GM12872 (cell line): ENCODE measurements around the gene FBXO27.

Experiments used
- TF ChIP-seq, protein P1 (sequence below): IDR thresholded peaks from 3 replicates; pipeline ENCODE4 v1.5.1; 2011; ENCODE audit warnings: low read depth, mild to moderate bottlenecking, low read length, moderate library complexity; ENCODE audit not compliant: insufficient read depth

Gene FBXO27

DNA sequence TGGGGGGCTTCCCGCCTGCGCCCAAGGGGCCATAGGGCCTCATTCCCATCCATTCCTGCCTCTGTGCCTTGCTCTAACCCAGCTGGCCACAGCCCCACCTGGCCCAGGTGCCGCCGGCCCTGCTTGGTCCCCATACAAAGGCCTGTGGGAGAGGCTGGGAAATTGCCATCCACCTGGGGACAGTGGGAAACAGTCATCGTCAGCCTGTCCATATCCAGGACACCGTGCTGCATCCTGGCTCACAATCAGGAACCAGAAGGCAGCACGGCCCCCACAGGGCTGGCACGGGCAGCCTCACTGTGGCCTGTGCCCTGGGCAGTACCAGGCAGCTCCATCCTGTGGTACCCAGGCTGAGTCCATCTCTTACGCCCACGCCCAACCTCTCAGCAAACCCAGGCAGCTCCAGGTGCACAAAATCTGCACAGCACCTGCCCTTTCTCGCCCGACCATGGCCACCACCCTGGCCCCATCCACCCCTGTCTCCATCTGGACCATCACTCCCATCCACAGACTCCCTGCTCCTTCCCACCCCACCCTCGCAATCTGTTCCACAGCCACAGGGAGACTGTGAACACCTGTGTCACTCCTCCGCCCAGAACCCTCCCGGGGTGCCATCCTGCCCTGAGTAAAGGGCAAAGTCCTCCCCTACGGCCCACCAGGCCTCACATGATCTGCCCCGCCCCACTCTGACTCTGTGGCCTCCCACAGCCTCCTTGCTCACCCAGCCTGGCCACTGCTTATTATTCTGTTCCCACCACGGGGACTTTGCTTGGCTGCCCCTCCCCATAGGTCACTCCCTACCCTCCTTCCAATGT is 21.1 kb upstream of the FBXO27 start:
- TF ChIP-seq, protein P1, sequence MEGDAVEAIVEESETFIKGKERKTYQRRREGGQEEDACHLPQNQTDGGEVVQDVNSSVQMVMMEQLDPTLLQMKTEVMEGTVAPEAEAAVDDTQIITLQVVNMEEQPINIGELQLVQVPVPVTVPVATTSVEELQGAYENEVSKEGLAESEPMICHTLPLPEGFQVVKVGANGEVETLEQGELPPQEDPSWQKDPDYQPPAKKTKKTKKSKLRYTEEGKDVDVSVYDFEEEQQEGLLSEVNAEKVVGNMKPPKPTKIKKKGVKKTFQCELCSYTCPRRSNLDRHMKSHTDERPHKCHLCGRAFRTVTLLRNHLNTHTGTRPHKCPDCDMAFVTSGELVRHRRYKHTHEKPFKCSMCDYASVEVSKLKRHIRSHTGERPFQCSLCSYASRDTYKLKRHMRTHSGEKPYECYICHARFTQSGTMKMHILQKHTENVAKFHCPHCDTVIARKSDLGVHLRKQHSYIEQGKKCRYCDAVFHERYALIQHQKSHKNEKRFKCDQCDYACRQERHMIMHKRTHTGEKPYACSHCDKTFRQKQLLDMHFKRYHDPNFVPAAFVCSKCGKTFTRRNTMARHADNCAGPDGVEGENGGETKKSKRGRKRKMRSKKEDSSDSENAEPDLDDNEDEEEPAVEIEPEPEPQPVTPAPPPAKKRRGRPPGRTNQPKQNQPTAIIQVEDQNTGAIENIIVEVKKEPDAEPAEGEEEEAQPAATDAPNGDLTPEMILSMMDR: no peak

DNA sequence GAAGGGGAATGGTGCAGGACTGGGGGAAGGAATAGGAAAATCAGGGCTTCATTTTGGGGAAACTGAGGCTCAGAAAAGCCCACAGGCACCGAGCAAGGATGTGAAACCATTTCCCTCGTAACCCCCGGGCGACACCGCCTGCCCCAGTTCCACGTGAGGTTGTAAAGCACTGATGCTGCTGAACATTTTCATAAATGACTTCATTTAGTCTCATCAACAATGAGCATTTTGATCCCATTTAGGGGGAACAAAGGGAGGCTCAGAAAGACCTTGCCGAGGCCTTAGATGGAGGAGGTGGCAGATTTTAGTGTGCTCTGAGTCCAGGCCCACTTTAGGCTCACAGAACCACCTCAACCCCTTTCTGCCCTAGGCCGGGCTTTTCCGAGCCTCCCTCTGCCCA is 20.5 kb upstream of the FBXO27 start:
- TF ChIP-seq, protein P1: no peak

DNA sequence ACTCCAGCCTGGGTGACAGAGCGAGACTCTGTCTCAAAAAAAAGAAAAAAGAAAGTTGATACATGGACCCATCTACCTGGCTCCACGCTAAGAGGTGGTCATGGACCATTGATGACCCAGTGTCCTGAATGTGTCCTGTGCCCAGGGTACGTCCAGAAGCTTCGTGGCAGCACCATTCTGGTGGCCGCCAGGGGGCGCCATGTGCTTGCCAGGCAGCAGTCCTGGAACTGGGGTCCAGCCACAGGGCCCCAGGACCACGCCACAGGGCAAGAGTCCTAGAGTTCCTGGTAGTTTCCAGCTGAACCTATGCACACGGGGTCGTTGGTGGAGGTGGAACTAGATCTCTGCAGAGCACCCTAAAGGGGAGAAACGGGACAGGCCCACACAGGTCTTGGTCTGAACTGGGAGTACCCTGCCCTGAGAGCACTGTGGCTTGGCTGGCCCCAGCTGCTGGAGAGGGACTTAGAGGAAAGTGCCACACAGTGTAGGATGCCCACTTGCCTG is 19.9 kb upstream of the FBXO27 start:
- TF ChIP-seq, protein P1: peak; percentile 90

DNA sequence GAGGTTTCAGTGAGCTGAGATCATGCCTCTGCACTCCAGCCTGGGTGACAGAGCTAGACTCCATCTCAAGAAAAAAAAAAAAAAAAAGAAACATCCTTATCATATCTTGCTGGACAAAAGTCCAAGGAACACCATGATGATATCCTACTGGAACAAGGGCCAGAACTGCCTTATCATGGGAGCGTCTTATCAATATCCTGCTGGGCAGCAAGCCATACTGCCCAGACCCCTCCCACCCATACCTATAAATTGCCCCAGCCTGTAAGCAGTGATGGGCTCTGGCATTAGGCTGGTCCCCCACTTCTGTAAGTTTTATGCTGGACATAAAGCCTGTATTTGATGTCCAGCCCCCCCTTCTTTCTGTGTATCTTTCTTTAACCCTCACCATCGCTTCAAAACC is 14.7 kb upstream of the FBXO27 start:
- TF ChIP-seq, protein P1: no peak

DNA sequence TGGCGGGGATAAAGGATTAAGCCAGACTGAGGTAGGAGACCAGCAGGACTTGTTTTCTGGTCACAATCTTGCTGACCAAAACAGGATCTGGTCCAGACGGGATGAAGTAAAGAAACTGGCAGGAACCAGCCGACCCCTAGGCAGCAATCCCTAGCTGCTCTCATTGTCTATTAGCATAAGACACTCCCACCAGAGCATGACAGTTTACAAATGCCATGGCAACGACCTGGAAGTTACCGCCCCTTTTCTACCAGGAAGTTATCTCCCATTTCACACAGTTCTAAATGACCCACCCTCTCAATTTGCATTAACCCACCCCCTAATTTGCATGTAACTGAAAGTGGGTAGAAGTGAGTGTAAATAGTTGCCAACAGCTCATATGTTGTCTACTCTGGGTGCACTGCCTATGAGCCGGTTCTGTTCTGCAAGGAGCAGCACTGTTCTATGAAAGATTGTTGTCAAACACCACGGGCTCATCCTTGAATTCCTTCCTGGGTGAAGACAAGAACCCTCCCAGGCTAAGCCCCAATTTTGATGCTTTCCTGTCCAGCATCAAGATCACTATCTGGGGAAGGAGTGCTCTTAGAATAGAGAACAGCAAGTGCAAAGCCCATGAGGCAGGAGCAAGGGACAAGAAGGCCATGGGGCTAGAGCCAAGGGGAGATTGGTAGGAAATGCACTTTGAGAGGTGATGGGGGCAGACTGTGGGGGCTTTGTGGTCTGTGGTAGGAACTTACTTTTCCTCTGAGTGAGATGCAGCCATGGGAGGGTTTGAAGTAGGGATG is 13.9 kb upstream of the FBXO27 start:
- TF ChIP-seq, protein P1: no peak

DNA sequence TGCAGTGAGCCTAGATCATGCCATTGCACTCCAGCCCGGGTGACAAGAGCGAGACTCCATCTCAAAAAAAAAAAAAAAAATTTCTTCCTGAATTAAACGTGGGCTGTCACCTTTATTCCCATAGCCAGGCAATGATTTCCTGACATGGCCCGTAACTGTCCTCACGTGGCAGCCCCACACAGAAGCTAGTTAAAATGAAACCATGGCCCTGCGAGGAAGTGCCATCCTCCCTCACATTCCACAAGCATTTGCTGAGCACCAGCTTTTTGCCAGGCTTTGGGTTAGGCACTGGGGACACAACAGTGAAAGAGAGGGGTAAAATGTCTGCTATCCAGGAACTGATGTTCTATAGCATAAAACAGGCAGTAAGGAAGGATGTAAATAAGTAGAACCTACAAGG is 13.2 kb upstream of the FBXO27 start:
- TF ChIP-seq, protein P1: no peak

DNA sequence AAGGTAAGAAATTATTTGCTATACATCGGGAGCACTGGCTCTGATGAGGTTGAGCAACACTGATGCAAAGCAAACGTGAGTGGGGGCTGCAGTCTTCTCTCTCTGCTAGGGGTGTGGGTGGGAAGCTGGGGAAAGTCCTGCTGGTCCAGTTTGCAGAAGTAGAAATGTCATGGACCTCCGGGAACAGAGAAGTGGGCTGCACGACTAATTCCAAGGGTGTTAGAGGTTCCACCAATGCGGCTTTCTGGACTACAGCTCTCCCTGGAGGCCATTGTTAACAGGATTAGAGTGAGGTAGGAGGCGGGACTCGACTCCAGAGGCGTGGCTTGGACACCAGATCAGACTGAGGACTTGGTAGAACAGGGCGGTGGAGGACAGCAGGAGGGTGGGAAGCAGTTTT is 5.7 kb upstream of the FBXO27 start:
- TF ChIP-seq, protein P1: no peak
